ENCODE measurements around the gene CACNA1D.

The CACNA1D gene

DNA sequence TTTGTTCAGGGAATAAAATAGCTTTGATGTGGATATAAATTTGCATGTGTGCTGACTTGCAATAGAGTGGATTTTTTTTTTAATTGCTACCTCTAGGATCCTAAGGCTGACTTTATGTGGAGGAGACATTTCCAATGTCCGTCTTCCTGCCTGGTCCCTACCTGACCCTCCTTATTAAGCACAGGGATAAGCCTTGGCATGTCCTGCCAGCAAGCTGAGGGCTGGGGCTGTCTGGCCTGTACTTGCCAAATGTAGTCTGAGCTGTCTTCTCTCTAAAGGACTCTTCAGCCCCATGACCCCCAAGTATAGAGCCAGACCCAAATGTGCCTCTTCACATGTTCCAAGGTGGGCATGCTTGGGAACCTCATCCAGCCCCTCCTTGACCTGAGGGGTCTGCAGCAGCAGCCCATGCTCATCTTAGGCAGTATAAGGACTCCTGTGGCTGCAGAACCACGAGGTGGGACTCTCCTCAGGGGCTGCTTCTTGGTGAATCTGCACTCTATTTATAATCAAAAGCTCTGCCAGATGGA is 88.8 kb downstream of the CACNA1D start:
- no peak for DNase-seq

DNA sequence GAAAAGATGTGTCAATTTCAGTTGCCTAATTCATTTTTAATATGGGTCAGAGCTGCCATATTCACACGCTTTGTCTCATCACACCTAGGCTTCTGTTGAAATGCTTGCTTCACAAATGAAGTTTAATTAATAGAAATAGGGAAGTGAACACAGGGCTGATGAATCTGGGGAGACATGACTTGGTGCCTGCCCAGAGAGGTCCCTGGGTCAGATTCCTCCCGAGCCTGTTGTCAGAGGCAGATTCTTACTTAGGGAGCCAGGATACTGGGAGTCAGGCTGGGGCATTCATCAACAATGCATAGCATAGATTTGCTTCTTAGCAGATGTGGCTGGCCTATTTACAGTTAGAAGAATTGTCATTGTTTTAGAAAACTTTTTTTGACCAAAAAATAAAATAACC is 90.6 kb downstream of the CACNA1D start:
- no peak for DNase-seq

DNA sequence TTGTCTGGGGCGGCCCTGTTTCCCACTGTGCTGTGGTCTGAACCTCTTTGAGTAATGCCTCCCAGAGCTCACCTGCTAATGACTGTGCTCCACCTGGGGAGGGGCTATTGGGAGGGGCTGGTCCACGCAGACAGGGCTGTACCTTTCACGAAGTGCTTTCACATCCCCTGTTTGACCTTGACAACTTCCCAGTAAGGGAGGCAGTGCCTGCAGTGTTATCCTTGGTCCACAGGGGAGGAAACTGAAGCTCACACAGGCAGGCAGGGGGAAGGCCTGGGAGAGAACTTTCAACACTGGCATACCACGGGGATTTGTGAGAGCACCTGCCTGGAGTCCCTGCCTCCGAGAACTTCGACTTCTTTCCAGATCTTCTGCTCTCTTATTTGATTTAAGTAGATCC is 91.2 kb downstream of the CACNA1D start:
- no peak for DNase-seq

DNA sequence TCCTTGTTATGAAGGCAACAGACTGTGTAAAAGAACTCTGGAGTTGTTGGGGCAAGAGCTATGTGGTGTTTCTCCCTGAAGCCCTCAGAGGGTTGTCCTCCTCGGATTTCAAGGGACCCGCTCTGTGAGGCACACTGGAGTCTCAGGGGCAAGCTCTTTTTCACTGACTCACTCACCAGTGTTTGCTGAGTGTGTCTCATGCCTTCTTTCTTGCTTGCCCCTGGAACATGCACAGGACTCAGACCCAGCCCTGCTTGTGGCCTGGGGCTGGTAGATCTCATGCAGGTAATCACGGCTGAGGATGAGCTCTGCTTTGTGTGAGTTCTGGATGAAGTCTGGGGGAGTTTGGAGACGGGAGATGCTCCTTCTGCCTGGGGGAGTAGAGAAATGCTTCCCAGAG is 93.7 kb downstream of the CACNA1D start:
- DNase-seq = no peak

DNA sequence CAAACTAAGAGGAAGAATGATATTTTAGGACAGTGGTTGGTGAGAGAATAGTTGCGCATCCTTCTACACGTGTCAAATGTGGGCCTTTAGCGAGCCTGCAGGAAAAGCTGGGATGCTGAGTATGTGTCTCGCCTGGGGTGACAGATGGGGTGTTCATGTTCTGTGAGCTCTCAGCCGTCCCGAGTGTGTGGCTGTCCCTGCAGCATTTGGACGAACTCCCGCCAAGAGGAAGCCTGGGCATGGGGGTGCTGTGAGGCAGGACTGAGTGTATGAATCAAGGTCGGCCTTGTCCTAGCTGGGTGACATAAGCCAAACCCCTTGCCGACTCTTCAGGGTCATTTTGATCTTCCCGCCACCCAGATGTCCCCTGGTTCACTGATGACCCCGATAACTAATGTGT is 94.8 kb downstream of the CACNA1D start:
- no peak for DNase-seq

DNA sequence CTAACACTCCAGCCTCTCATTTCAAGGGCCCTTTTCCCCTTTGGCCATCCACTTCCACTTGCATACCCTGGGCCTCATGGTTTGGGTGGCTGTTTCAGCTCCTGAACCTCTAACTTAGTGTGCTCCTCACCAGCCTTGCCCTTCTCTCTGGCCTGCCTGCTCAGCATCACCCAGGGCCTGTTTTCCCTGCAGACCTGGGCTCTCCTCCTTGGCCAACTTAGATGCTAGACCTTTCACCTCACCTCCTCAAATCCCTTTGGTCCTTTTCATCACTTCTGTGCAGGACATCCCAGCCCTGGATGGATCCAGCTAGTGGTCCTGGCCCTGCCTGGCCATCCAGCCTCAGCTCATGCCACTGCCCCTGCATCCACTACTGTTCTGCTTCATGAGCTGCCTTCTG is 95.4 kb downstream of the CACNA1D start:
- DNase-seq = no peak

DNA sequence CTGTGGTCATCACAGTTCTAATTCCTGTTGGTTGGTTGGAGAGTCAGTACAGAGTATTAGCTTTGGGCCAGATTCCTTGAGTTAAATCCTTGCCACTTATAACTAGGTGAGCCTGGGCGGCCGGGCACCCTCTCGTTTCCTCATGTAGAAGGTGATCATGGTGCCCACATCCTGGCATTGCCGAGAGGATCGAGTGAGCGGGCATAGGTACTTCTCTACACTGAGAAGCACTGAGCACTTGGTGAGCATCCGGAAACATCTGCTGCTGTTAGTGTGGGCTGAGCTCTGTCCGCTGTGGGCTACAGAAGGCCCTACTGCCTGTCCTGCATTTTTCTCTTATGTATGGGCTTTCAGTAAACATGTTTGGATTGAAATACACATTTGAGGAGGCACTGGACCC is 96.2 kb downstream of the CACNA1D start:
- DNase-seq = no peak

DNA sequence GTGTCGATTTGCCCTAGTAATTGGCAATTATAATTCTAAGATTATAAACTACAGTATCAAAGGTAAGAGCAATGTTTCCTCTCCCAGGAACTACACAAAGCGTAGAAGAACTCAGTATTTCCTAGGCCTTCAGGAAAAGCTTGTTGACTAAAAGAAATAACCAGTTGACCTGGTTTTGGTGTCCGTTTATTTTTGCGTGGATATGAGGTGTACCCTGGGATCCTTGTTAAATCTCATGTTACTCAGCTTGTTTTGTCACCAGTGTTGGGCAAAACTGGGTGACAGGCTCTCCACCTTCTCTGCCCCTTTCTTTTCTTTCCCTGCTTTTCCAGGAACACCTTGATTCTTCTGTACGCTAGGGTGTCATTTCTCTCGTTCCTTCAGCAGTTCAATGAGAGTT is 97.2 kb downstream of the CACNA1D start:
- DNase-seq = no peak

DNA sequence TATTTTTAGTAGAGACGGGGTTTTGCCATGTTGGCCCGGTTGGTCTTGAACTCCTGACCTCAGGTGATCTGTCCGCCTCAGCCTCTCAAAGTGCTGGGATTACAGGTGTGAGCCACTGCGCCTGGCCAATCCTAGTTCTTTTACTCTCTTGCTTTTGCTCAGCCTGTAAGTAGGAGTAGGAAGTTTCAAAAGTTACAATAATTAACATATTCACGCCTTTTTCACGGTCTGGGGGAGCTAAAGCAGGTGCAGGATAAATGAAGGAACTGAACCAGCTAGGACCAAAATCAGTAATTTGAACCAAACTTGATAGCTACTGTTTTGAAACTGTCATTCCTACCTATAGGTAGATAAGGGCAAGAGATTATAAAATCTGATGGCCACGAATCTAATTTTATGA is 98.5 kb downstream of the CACNA1D start:
- no peak for DNase-seq

DNA sequence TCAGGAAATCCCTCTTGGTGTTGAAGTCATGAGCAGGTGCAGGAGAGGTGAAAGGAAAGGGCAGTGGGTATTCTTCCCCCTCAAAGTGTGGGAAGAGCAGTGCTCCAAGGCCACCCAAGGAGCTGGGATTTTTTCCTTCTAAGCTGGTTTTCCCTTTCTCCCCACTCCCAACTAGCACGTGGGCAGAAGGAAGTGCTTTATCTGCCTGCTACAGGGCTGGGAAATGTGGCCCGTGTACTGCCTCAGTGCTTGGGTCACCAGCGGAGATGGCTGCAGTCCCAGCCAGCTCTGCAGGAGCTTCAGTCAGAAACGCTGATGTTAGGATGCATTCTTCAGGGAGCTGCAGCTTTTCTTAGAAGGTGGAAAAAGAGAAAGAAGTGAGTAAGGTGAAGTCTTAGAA is 99.2 kb downstream of the CACNA1D start:
- DNase-seq = no peak

DNA sequence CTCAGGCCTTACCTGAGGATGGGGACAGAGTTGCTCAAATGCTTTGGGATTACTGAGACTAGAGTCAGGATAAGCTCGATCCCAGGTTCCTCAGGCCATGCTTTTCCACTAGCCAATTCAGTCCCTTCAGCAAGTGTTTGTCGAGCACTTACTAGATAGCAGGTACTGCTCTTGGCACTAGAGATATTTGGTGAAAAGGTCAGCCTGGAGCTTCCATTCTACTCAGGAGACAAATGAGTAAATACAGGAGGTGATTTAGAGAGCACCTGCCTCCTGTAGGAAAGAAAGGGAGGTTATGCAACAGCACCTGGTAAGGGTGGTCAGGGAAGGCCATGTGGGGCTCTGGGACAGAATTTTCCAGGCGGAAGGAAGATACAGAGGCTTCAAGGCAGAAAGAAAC is 99.9 kb downstream of the CACNA1D start:
- no peak for DNase-seq

DNA sequence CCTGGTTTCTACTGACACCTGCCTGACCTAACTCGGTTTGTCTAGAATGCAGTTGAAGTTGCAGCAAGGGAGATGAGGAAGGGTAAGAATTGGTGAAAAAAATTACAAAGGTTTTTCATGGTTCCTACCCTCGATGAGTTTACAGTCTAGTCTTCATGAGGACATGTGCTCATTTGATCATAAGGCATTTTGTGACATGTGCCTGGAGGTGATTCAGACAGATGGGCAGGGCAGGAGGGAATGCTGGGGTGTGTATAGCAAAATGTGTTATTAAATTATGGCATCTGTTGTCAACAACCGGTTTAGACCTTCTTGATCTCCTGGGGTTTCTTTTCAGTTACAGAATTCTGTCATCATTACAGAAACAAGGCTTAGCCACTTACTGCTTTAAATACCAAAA is 101.2 kb downstream of the CACNA1D start:
- DNase-seq = no peak

DNA sequence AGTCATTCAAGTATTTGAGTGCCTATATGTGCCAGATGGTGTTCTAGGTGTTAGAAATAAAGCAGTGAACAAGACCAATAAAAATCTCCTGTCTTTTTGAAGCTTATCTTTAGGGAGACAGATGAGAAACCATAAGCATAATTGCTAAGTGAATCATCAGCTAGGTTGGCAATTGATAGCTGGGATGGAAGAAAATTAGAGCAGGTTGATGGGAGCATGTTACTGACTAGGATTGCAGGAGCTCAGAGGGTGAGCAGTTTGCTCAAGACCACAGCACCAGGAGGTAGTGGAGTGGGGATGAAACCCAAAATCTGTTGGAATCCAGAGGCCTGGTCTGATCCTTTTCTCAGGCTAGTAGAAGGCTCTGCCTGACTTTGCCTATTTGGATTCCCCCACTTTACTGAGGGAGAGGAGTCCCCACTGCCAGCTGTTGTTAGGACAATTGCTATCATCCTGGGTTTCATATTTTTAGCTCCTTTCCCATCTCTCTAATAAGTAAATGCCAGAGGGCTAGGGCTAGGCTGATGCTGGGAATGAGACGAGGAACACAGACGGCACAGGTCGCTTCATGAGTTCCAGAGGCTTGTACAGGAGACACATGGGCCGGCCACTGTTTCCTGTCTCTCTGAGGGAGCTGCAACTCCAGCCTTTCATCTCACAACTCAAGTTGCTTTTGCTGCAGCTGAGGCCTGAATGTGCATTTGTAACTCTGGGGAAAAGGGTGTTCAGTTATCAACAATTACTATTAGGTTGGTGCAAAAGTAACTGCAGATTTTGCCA is 102.9 kb downstream of the CACNA1D start:
- DNase-seq = no peak

DNA sequence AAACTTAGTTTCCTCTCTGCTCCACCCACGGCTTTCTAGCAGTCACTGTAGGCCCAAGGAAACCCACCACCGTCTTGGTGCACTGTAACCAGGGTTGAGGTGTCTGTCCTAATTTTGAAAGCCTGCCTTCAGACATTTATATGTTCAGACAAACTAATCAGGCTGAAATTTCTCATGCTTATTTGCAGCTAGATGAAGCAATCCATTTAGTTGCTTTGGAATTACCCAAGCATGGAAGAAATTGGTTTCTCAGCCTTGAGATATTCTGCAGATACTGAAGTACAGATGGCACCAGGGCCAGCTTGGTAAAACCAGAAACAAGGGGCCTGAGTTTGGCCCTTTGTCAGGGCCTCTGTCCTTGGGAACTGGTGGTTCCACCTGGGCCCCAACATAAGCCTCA is 105.4 kb downstream of the CACNA1D start:
- DNase-seq = no peak

DNA sequence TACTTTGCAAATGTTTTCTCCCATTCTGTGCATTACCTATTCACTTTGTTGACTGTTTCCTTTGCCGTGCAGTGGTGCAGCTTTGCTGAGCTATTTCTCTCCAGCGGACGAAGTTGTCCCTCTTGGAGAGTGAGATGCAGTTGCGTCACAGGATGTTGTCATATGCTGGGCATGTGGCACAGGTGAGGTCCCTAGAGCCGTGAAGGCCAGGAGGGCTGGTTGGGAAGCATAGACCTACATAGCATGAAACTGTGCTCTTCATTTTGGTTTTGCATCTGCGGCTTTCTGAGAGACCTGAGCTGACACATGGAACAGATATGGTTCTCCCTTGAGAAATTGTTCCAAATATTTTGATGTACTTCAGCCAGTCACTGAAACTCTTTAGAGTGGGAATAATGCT is 108.5 kb downstream of the CACNA1D start:
- no peak for DNase-seq

DNA sequence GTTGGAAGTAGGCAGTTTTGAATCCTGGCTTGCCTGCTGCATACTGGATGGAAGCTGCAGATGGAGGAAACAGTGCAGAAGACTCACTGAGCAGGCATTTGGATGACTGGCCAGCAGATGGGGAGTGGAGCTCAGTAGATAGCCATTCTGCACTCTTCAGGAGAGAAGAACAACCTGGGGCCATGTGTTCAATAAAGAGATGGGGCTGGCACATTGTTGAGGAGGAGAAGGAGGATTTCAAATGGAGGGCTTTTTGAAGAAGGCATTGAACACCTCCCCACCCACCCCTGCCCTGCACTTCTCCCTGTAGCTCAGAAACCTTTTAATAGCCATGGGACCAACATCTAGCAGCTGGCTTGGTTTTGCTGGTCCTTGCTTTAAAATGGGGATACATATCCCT is 109.8 kb downstream of the CACNA1D start:
- DNase-seq = no peak

DNA sequence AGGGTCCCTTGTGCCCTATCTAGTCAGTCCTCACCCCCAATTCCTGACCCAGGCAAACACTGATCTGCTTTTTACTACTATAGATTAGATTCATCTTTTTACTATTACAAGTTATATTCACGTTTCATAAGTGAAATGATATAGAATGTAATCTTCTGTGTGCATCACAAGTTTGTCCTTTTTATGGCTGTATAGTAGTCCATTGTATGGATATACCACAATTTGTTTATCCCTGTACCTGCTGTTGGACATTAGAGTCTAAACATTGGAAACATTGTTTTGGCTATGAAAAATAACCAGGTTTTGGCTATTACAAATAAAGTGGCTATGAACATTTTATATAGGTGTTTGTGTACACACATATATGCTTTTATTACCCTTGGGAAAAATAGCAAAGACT is 112.4 kb downstream of the CACNA1D start:
- DNase-seq = no peak

DNA sequence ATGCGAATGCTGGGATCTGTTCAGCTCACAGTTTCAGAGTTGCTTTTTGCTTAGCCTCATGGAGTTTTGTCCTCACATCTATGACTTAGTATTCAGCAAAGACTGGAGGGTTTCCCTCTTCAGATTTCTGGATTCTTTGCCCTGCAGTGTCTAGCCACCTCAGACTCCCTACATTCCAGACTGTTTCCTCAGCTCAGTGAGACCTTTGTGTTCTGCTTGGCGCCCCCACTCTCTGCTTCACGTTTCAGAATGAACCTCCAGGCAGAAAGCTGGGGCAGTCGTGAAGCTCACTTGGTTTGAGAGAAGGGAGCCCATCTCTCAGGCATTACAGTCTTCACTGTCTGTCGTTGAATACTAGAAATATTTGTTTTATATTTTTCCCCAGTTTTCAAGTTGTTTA is 118.1 kb downstream of the CACNA1D start:
- DNase-seq = no peak

DNA sequence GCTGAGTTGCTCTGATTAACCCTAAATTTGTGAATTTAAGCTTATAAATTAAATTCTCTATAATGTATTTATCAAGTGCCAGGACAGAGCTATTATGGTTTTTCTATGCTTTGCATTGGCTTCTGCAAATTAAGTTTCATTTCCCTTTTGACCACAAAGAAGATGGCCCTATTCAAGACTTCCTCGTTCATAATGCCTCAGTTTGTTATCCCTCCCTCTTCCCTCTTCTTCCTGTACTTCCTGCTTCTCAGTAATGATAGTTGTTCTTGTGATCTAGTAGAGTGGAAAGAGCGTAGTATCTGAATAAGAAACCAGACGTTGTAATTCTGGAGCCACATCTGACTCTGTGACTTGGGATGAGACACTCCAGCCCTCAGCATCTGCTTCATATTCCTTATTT is 118.7 kb downstream of the CACNA1D start:
- DNase-seq = no peak

DNA sequence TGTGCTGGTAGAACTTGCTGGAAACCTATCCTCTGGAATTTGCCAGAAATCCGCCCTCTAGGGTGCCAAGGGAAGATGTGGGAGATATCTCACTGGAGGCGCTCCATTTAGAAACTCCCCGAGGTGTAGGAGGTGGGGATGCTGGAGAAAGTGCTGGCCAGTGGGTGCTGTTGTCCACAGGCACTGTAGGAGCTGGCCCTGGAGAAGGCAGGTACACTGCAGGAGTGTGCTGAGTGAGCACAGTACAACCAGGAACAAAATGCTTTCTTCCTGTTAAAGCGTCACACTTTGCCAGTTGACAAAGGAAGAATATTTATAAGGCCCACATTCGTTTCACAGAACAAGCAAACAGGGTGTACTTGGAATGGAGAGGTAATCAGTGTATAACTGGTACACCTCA is 119.9 kb downstream of the CACNA1D start:
- DNase-seq = no peak

DNA sequence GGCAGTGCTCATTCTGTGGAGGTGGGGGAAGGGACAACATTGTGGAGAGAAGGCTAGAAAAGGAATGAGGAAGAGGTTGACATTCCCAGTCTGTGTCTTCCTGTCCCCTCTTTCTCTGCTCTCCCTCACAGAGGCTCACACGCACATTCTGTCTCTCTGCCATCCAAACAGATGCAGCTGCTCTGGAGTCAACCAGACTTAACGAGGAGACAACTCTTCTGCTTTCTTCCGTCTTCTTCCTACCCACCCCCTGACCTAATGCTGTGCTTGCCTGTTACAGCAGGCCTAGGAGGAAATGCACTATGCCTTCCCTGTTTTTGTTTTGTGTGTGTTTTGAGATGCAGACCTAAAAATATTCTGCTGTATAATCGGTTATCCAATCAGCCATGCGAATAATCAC is 121.9 kb downstream of the CACNA1D start:
- no peak for DNase-seq

DNA sequence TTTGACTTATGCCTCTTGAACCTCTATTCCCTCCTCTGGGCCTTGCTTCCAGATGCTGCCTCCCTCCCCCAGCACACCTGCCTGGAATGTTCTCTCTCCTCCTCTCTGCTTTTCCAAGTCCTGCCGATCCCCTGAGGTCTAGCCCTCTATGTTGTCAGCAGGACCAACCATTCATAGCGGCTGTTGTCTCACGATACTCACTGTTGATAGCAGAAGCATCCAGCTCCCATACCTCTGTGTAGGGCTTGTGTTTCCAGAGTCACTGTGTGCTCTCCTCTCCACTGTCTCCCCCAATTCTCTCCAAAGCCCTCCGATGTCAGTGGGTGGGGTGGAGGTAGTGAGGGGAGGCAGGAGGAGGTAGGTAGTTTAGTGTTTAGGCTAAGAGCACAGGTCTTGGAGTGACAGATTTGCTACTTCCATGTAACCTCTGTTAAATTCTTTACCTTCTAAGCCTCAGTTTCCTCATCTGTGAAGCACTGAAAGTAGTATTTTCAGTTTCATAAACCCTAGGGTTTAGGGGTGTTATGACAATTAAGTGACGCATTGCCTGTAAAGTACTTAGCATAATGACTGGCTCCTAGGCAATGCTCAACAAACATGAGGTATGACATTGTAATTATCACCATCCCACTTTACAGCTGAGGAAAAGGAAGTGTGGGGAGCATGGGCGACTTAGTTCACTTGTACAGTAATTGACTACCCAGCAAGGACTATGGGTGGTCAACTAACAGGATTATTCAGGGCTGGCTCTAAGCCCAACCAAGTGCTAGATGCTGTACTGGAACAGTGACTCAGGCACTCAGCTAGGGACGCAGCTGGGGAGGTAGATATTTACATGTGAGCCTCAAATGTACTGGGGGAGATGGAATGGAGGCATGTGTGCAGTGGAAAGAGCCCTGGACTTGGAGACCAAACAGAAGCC is 122.8 kb downstream of the CACNA1D start:
- no peak for DNase-seq

DNA sequence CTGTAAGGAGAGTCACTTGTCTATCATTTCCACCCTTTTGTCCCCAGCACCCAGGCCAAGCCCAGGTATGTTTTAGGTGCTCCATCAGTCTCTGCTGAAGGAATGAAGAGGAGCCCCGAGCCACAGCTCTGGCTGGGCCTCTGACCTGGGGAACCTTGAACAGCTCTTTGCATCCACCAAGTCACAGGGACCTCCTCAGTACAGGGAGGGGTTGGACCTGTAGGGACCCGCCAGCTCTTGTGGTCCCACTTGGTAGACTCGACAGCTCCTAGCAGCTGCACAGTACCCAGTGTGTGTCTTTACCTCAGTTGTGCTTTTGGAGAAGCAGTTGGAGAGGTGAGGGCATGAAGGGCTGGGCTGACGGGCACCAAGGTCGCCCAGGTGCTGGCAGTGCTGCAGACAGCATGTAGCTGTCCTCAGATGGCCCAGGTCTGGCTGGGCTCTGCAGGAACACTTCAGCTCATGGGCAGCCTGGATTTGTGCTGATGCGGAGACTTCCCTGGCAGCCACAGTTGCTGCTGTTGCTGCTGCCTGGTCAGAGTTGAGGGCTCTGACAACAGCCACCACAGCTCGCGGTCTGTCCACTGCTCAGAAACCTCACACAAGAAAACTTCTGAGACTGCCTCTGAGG is 123.6 kb downstream of the CACNA1D start:
- DNase-seq = no peak

DNA sequence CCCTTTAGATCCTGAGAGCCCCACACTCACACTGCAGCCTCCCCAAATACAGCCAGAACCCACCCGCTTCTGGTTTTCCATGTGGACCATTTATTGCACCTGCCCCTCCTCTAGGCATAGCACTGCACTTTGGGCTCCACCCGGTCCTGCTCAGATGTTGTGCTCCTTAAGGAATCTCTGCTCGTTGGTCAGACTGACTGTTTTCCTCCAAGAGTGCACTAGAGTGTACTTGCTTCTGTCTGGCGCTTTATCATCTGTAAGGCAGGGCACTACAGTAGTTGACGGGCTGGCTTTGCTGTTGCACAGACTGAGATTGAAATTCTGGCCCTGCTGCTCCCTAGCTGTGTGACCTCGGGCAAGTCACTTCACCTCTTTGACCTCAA is 124.1 kb downstream of the CACNA1D start:
- DNase-seq = no peak
